ENCODE data around the gene NXPE1.
"Not testable (repeated sequence)": the region's sequence is repeated elsewhere in the genome, so short reads cannot be mapped to it uniquely, and the experiment has no call there.

NXPE1 gene

GRCh38 chr11:114559425-114560310, at the start of gene NXPE1:
NXPE1 (minus strand) TSS chr11:114559881; CDS start chr11:114551201, 8,680 bp downstream.
- H3K36me3 ChIP-seq (ENCODE audit: control insufficient read depth, insufficient read depth, low read length): no peaks in the 10 kb centered on the region
- H3K4me1 ChIP-seq (ENCODE audit: control insufficient read depth, insufficient read depth, low read length): no peaks in the 10 kb centered on the region
- no peak within 1 kb of the TSS for H3K9ac ChIP-seq (ENCODE audit: low read length)
- no peaks in the 10 kb centered on the region for H3K27me3 ChIP-seq (ENCODE audit: control insufficient read depth, insufficient read depth, low read length)
- H3K27ac ChIP-seq (ENCODE audit: low read depth, low read length): no peak within 1 kb of the TSS
- peak within 1 kb of the TSS; percentile 46 for H3K4me3 ChIP-seq (ENCODE audit: low read length)

- Histone ChIP-seq H3K4me3 (ENCODE audit: low read length) (no peak overlapping the region), H3K27ac (ENCODE audit: low read depth, low read length) (no peak overlapping the region), H3K4me1 (ENCODE audit: control insufficient read depth, insufficient read depth, low read length) (no peaks in the 10 kb centered on the region), H3K36me3 (ENCODE audit: control insufficient read depth, insufficient read depth, low read length) (no peaks in the 10 kb centered on the region), H3K27me3 (ENCODE audit: control insufficient read depth, insufficient read depth, low read length) (no peaks in the 10 kb centered on the region), H3K9ac (ENCODE audit: low read length) (no peak overlapping the region)
Observed at GRCh38 chr11:114609429-114609828, 49.7 kb upstream of the NXPE1 start.

GRCh38 chr11:114608605-114609004, 48.9 kb upstream of the NXPE1 start:
- H3K4me3 ChIP-seq (ENCODE audit: low read length); H3K27ac ChIP-seq (ENCODE audit: low read depth, low read length); H3K4me1 ChIP-seq (ENCODE audit: control insufficient read depth, insufficient read depth, low read length); H3K27me3 ChIP-seq (ENCODE audit: control insufficient read depth, insufficient read depth, low read length); H3K36me3 ChIP-seq (ENCODE audit: control insufficient read depth, insufficient read depth, low read length); H3K9ac ChIP-seq (ENCODE audit: low read length): not testable (repeated sequence)

DNA sequence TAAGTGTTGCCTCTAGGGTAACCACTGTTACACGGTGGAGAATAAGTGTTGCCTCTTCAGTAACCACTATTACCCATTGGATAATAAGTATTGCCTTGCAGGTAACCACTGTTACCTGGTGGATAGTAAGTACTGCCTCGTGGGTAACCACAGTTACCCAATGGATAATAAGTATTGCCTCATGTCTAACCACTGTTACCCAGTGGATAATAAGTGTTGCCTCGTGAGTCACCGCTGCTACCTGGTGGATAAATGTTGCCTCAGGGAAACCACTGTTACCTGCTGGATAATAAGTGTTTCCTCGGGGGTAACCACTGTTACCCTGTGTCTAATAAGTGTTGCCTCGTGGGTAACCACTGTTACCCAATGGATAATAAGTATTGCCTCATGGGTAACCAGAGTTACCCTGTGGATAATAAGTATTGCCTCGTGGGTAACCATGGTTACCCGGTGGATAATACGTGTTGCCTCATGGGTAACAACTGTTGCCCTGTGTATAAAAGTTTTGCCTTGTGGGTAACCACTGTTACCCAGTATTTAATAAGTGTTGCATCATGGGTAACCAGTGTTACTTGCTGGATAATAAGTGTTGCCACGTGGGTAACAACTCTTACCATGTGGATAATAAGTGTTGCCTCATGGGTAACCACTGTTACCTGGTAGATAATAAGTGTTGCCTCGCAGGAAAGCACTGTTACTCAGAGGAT, 48.2 kb upstream of the NXPE1 start:
- Histone ChIP-seq H3K4me3 (ENCODE audit: low read length) (no peak overlapping the region), H3K9ac (ENCODE audit: low read length) (no peak overlapping the region), H3K27ac (ENCODE audit: low read depth, low read length) (no peak overlapping the region), H3K27me3 (ENCODE audit: control insufficient read depth, insufficient read depth, low read length) (no peaks in the 10 kb centered on the region), H3K36me3 (ENCODE audit: control insufficient read depth, insufficient read depth, low read length) (no peaks in the 10 kb centered on the region), H3K4me1 (ENCODE audit: control insufficient read depth, insufficient read depth, low read length) (no peaks in the 10 kb centered on the region)

DNA sequence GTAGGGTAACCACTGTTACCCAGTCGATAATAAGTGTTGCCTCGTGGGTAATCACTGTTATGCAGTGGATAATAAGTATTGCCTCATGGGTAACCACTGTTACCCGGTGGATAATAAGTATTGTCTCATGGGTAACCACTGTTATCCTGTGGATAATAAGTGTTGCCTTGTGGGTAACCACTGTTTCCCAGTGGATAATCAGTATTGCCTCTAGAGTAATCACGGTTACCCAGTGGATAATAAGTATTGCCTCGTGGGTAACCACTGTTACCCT, 47.1 kb upstream of the NXPE1 start:
- not testable (repeated sequence) for H3K9ac ChIP-seq (ENCODE audit: low read length); H3K27me3 ChIP-seq (ENCODE audit: control insufficient read depth, insufficient read depth, low read length); H3K4me3 ChIP-seq (ENCODE audit: low read length); H3K36me3 ChIP-seq (ENCODE audit: control insufficient read depth, insufficient read depth, low read length); H3K4me1 ChIP-seq (ENCODE audit: control insufficient read depth, insufficient read depth, low read length); H3K27ac ChIP-seq (ENCODE audit: low read depth, low read length)

DNA sequence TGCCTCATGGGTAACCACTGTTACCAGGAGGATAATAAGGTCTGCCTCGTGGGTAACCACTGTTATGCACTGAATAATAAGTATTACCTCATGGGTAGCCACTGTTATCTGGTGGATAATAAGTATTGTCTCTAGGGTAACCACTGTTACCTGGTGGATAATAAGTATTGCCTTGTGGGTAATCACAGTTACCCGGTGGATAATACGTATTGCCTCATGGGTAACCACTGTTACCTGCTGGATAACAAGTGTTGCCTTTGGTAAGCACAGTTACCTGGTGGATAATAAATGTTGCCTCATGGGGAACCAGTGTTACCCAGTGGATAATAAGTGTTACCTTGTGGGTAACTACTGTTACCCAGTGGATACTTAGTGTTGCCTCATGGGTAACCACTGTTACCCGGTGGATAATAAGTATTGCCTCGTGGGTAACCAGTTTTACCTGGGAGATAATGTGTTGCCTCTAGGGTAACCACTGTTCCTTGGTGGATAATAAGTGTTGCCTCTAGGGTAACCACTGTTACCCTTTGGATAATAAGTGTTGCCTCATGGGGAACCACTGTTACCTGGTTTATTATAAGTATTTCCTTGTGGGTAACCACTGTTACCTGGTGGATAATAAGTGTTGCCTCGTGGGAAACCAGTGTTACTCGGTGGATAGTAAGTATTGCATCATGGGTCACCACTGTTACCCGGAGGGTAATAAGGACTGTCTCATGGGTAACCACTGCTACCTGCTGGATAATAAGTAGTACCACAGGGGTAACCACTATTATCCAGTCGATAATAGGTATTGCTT, 46.5 kb upstream of the NXPE1 start:
- Histone ChIP-seq H3K4me3 (ENCODE audit: low read length) (no peak overlapping the region), H3K9ac (ENCODE audit: low read length) (no peak overlapping the region), H3K36me3 (ENCODE audit: control insufficient read depth, insufficient read depth, low read length) (no peaks in the 10 kb centered on the region), H3K27me3 (ENCODE audit: control insufficient read depth, insufficient read depth, low read length) (no peaks in the 10 kb centered on the region), H3K4me1 (ENCODE audit: control insufficient read depth, insufficient read depth, low read length) (no peaks in the 10 kb centered on the region), H3K27ac (ENCODE audit: low read depth, low read length) (no peak overlapping the region)

GRCh38 chr11:114605370-114605769, 45.7 kb upstream of the NXPE1 start:
- H3K9ac ChIP-seq (ENCODE audit: low read length): no peak overlapping the region
- H3K4me3 ChIP-seq (ENCODE audit: low read length): no peak overlapping the region
- no peaks in the 10 kb centered on the region for H3K36me3 ChIP-seq (ENCODE audit: control insufficient read depth, insufficient read depth, low read length)
- H3K4me1 ChIP-seq (ENCODE audit: control insufficient read depth, insufficient read depth, low read length): no peaks in the 10 kb centered on the region
- no peak overlapping the region for H3K27ac ChIP-seq (ENCODE audit: low read depth, low read length)
- H3K27me3 ChIP-seq (ENCODE audit: control insufficient read depth, insufficient read depth, low read length): no peaks in the 10 kb centered on the region

DNA sequence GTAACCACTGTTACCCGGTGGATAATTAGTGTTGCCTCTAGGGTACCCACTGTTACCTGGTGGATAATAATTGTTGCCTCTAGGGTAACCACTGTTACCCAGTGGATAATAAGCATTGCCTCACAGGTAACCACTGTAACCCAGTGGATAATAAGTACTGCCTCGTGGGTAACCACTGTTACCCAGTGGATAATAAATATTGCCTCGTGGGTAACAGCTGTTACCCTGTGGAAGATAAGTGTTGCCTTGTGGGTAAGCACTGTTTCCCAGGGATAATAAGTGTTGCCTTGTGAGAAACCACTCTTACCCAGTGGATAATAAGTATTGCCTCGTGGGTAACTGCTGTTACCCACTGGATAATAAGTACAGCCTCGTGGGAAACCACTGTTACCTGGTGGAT, 45.2 kb upstream of the NXPE1 start:
- Histone ChIP-seq H3K27ac (ENCODE audit: low read depth, low read length) (no peak overlapping the region), H3K27me3 (ENCODE audit: control insufficient read depth, insufficient read depth, low read length) (no peaks in the 10 kb centered on the region), H3K9ac (ENCODE audit: low read length) (no peak overlapping the region), H3K4me1 (ENCODE audit: control insufficient read depth, insufficient read depth, low read length) (no peaks in the 10 kb centered on the region), H3K4me3 (ENCODE audit: low read length) (no peak overlapping the region), H3K36me3 (ENCODE audit: control insufficient read depth, insufficient read depth, low read length) (no peaks in the 10 kb centered on the region)

GRCh38 chr11:114604179-114604813, 44.6 kb upstream of the NXPE1 start:
- H3K36me3 ChIP-seq (ENCODE audit: control insufficient read depth, insufficient read depth, low read length): no peaks in the 10 kb centered on the region
- H3K4me1 ChIP-seq (ENCODE audit: control insufficient read depth, insufficient read depth, low read length): no peaks in the 10 kb centered on the region
- no peaks in the 10 kb centered on the region for H3K27me3 ChIP-seq (ENCODE audit: control insufficient read depth, insufficient read depth, low read length)
- no peak overlapping the region for H3K9ac ChIP-seq (ENCODE audit: low read length)
- no peak overlapping the region for H3K4me3 ChIP-seq (ENCODE audit: low read length)
- no peak overlapping the region for H3K27ac ChIP-seq (ENCODE audit: low read depth, low read length)

GRCh38 chr11:114603151-114603550, 43.5 kb upstream of the NXPE1 start:
- H3K27me3 ChIP-seq (ENCODE audit: control insufficient read depth, insufficient read depth, low read length); H3K27ac ChIP-seq (ENCODE audit: low read depth, low read length); H3K36me3 ChIP-seq (ENCODE audit: control insufficient read depth, insufficient read depth, low read length); H3K9ac ChIP-seq (ENCODE audit: low read length); H3K4me1 ChIP-seq (ENCODE audit: control insufficient read depth, insufficient read depth, low read length); H3K4me3 ChIP-seq (ENCODE audit: low read length): not testable (repeated sequence)

- H3K27ac ChIP-seq (ENCODE audit: low read depth, low read length): no peak overlapping the region
Observed at GRCh38 chr11:114598461-114598860, 38.8 kb upstream of the NXPE1 start.

More at GRCh38 chr11:114598461-114598860, 38.8 kb upstream of the NXPE1 start:
- H3K9ac ChIP-seq (ENCODE audit: low read length): no peak overlapping the region
- no peak overlapping the region for H3K4me3 ChIP-seq (ENCODE audit: low read length)
- no peaks in the 10 kb centered on the region for H3K27me3 ChIP-seq (ENCODE audit: control insufficient read depth, insufficient read depth, low read length)
- H3K4me1 ChIP-seq (ENCODE audit: control insufficient read depth, insufficient read depth, low read length): no peaks in the 10 kb centered on the region
- H3K36me3 ChIP-seq (ENCODE audit: control insufficient read depth, insufficient read depth, low read length): no peaks in the 10 kb centered on the region

Data from rectal smooth muscle tissue (tissue), 1 donor.